ENCODE measurements around the gene TTLL10.

Gene TTLL10

GRCh38 chr1:1173793-1174415, at the start of gene TTLL10:
Gene TTLL10, plus strand, starts transcription at chr1:1173880. Its CDS starts 5,336 bp downstream, at chr1:1179216.
- Histone ChIP-seq H2AFZ (ENCODE audit: low read depth) (no peak within 1 kb of the TSS), H3K27me3 (ENCODE audit: insufficient read depth, low read depth) (peaks cover 96% of the 10 kb centered on the region), H4K20me1 (ENCODE audit: insufficient read depth) (no peaks in the 10 kb centered on the region), H3K36me3 (ENCODE audit: insufficient read depth) (no peaks in the 10 kb centered on the region), H3K9ac (no peak within 1 kb of the TSS), H3K27ac (no peak within 1 kb of the TSS), H3K79me2 (ENCODE audit: insufficient read depth, low read depth) (no peaks in the 10 kb centered on the region), H3K4me2 (no peak within 1 kb of the TSS), H3K4me3 (IDR thresholded peaks at IDR 0.05; ENCODE audit: insufficient read depth, low read depth, low read length) (no peak within 1 kb of the TSS), H3K4me1 (ENCODE audit: low read depth, poor library complexity, severe bottlenecking) (peaks cover 21% of the 10 kb centered on the region)
- no peak for TF ChIP-seq CTCF (conservative IDR thresholded peaks at IDR 0.05; ENCODE audit: low read depth, low read length)

- no peaks in the 10 kb centered on the region for H4K20me1 ChIP-seq (ENCODE audit: insufficient read depth)
- no peak overlapping the region for H3K27ac ChIP-seq
- H3K9ac ChIP-seq = no peak overlapping the region
- H2AFZ ChIP-seq (ENCODE audit: low read depth) = no peak overlapping the region
- no peaks in the 10 kb centered on the region for H3K79me2 ChIP-seq (ENCODE audit: insufficient read depth, low read depth)
- peaks cover 83% of the 10 kb centered on the region for H3K27me3 ChIP-seq (ENCODE audit: insufficient read depth, low read depth)
- no peak overlapping the region for H3K4me3 ChIP-seq (IDR thresholded peaks at IDR 0.05; ENCODE audit: insufficient read depth, low read depth, low read length)
- peaks cover 10% of the 10 kb centered on the region for H3K4me1 ChIP-seq (ENCODE audit: low read depth, poor library complexity, severe bottlenecking)
- no peak overlapping the region for H3K4me2 ChIP-seq
- no peak for TF ChIP-seq CTCF (conservative IDR thresholded peaks at IDR 0.05; ENCODE audit: low read depth, low read length)
- H3K36me3 ChIP-seq (ENCODE audit: insufficient read depth) = no peaks in the 10 kb centered on the region
Observed at GRCh38 chr1:1124508-1124785, 49.2 kb upstream of the TTLL10 start.

- Histone ChIP-seq H4K20me1 (ENCODE audit: insufficient read depth) (no peaks in the 10 kb centered on the region), H3K4me3 (IDR thresholded peaks at IDR 0.05; ENCODE audit: insufficient read depth, low read depth, low read length) (no peak overlapping the region), H3K9ac (no peak overlapping the region), H2AFZ (ENCODE audit: low read depth) (no peak overlapping the region), H3K4me2 (no peak overlapping the region), H3K79me2 (ENCODE audit: insufficient read depth, low read depth) (no peaks in the 10 kb centered on the region), H3K27me3 (ENCODE audit: insufficient read depth, low read depth) (peaks cover 83% of the 10 kb centered on the region), H3K27ac (no peak overlapping the region), H3K4me1 (ENCODE audit: low read depth, poor library complexity, severe bottlenecking) (peaks cover 10% of the 10 kb centered on the region), H3K36me3 (ENCODE audit: insufficient read depth) (no peaks in the 10 kb centered on the region)
- TF ChIP-seq CTCF (conservative IDR thresholded peaks at IDR 0.05; ENCODE audit: low read depth, low read length) = no peak
Observed at GRCh38 chr1:1124786-1125642, 48.7 kb upstream of the TTLL10 start.

GRCh38 chr1:1125945-1126344, 47.7 kb upstream of the TTLL10 start:
- H3K4me2 ChIP-seq = no peak overlapping the region
- H2AFZ ChIP-seq (ENCODE audit: low read depth) = no peak overlapping the region
- no peak overlapping the region for H3K9ac ChIP-seq
- no peaks in the 10 kb centered on the region for H4K20me1 ChIP-seq (ENCODE audit: insufficient read depth)
- H3K36me3 ChIP-seq (ENCODE audit: insufficient read depth) = no peaks in the 10 kb centered on the region
- H3K4me3 ChIP-seq (IDR thresholded peaks at IDR 0.05; ENCODE audit: insufficient read depth, low read depth, low read length) = no peak overlapping the region
- peaks cover 83% of the 10 kb centered on the region for H3K27me3 ChIP-seq (ENCODE audit: insufficient read depth, low read depth)
- no peak for TF ChIP-seq CTCF (conservative IDR thresholded peaks at IDR 0.05; ENCODE audit: low read depth, low read length)
- H3K27ac ChIP-seq = no peak overlapping the region
- H3K4me1 ChIP-seq (ENCODE audit: low read depth, poor library complexity, severe bottlenecking) = peaks cover 10% of the 10 kb centered on the region
- no peaks in the 10 kb centered on the region for H3K79me2 ChIP-seq (ENCODE audit: insufficient read depth, low read depth)
